ENCODE data around the gene SLC23A3. TPM values are rescaled to one million over a fixed set of nuclear protein-coding genes. Genes with fewer than 3 reads are reported as not detected.

The SLC23A3 gene
- total RNA-seq, 1 donor from 2014 or later, result 1.4 TPM

DNA sequence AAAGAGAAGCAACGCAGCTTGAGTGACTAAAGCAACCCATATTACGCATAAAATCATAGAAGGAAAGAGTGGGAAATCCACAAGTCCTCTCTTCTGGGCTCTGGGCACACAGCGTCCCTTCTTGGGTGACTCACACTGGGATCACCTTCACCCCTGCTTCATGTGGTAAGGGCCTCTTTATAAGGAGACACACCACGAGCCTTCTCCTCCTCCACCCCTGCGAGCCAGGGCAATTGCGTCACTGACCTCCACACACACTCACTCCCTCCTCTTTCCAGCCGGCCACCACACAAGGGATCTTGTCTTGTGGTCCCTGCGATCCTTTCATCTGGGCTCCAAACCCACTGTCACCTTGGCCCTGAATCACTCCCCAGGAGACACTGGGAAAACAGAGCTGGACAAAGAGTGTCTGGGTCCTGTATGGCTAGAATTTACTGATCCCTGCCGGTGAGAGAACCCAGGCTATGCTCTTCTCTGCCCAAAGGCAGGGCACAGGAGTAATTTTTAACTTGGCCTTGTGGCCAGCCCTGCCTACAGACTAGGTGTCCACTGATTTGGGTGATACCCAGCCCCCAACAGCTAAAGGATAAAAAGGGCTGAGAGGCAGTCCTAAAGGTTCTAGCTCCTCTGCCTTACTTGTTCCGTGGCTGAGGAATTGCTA lies 44.5 kb downstream of the SLC23A3 start:
- no peak overlapping the region for H3K27ac Mint-ChIP-seq

DNA sequence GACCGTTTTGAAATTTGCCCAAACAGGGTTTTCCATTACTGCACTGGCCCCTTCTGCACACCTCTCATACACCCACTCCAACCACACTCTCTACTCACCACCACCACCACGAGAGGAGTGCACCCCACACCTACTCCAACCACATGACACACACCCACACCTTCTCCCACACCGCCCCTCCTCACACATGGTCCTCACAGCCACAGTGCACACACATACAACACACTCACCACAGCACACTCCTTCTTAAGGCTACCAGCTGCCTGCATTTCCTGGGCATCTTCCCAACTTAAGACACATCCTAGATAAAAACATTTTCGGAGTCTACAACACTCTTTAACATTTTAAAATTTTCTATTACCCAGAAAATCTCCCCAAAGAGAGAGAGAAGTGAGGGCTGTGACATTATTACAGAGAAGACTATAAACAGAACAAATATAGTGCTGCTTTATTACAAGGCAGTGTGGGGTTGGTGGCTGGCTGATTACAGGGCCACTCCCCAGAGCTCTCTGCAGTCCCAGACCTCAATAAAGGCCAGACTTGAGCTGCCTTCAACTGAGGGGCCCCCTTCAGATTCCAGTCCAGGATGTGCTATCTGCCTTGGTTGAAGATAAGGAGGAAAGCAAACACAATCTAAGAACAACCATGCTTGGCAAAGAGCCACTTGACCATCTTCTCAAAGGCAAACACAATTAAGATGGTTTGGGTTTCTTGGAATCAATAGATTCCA lies 45.3 kb downstream of the SLC23A3 start:
- H3K4me3 Mint-ChIP-seq, result no peak overlapping the region
- no peak overlapping the region for H3K9ac ChIP-seq

More for the DNA sequence above, 44.5 kb downstream of the SLC23A3 start:
- Mint-ChIP-seq H3K9me3 (no peaks in the 10 kb centered on the region), H3K4me1 (peaks cover 11% of the 10 kb centered on the region), H3K36me3 (no peaks in the 10 kb centered on the region), H3K4me3 (no peak overlapping the region), H3K27me3 (ENCODE audit: insufficient read depth, low read depth) (no peaks in the 10 kb centered on the region)
- H3F3A ChIP-seq (ENCODE audit: low read depth), result no peaks in the 10 kb centered on the region
- no peak overlapping the region for H3K4me2 ChIP-seq
- H3K9me3 ChIP-seq (ENCODE audit: low read depth), result no peaks in the 10 kb centered on the region
- H3K4me3 ChIP-seq, result no peak overlapping the region
- H3K4me1 ChIP-seq, result no peaks in the 10 kb centered on the region
- no peak overlapping the region for H3K9ac ChIP-seq
- no peak overlapping the region for H2AFZ ChIP-seq (replicated peaks)
- H3K27ac ChIP-seq, result no peak overlapping the region
- DNase-seq (ENCODE audit: low spot score), result no peak
- no peaks in the 10 kb centered on the region for H3K36me3 ChIP-seq
- TF ChIP-seq EZH2phosphoT487 (IDR thresholded peaks at IDR 0.05) (no peak), EZH2 (IDR thresholded peaks at IDR 0.05) (no peak)
- TF ChIP-seq, protein P1, sequence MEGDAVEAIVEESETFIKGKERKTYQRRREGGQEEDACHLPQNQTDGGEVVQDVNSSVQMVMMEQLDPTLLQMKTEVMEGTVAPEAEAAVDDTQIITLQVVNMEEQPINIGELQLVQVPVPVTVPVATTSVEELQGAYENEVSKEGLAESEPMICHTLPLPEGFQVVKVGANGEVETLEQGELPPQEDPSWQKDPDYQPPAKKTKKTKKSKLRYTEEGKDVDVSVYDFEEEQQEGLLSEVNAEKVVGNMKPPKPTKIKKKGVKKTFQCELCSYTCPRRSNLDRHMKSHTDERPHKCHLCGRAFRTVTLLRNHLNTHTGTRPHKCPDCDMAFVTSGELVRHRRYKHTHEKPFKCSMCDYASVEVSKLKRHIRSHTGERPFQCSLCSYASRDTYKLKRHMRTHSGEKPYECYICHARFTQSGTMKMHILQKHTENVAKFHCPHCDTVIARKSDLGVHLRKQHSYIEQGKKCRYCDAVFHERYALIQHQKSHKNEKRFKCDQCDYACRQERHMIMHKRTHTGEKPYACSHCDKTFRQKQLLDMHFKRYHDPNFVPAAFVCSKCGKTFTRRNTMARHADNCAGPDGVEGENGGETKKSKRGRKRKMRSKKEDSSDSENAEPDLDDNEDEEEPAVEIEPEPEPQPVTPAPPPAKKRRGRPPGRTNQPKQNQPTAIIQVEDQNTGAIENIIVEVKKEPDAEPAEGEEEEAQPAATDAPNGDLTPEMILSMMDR (IDR thresholded peaks at IDR 0.05), result no peak
- H3K79me2 ChIP-seq (ENCODE audit: low read depth), result no peaks in the 10 kb centered on the region
- peaks cover 17% of the 10 kb centered on the region for H4K20me1 ChIP-seq (ENCODE audit: low read depth)
- H3K27me3 ChIP-seq, result no peaks in the 10 kb centered on the region

DNA sequence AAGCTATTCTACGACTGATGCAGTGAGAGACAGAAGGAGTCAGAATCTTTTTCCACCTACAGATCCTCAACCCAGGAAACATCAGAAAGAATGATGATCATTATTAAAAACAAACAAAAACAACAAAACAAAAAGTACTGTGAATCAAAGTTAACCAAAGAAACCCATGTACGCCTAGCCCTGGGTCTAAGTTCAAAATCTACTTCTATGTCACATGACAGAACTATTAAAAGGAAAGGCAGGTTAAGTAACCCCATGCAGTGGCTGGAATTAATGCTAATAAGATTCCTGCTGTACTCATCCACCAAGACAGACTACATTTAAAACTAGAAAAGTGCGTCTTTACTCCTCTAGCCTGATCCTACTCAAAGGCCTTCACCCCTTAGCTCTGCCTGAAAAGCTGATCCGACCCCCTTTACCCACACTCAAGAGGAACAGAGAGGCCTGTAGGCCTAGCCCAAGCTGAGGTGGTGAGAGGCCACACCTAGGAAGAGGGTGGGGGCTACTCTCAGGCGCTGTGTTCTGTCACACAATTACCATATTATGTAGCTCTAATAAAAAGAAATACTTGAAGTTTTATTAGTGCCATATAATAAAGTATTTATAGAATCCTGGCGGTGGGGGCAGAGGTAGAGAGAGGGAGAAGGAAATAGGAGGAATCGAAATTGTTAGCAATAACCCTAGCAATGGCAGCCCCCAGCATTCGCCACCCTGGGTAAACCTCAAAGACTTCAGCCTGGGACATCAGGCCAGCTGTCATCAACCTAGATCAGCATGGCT lies 46.3 kb downstream of the SLC23A3 start:
- H3K4me1 Mint-ChIP-seq, result peaks cover 11% of the 10 kb centered on the region
- H3K36me3 Mint-ChIP-seq, result no peaks in the 10 kb centered on the region
- H3K27me3 Mint-ChIP-seq (ENCODE audit: insufficient read depth, low read depth), result no peaks in the 10 kb centered on the region

More for the DNA sequence above, 45.3 kb downstream of the SLC23A3 start:
- peaks cover 17% of the 10 kb centered on the region for H4K20me1 ChIP-seq (ENCODE audit: low read depth)
- Mint-ChIP-seq H3K4me1 (peaks cover 11% of the 10 kb centered on the region), H3K9me3 (no peaks in the 10 kb centered on the region), H3K36me3 (no peaks in the 10 kb centered on the region), H3K27ac (peak overlapping the region; percentile 17), H3K27me3 (ENCODE audit: insufficient read depth, low read depth) (no peaks in the 10 kb centered on the region)
- TF ChIP-seq EZH2 (IDR thresholded peaks at IDR 0.05), result no peak
- TF ChIP-seq EZH2phosphoT487 (IDR thresholded peaks at IDR 0.05), result no peak
- TF ChIP-seq, protein P1 (IDR thresholded peaks at IDR 0.05), result no peak
- no peak for DNase-seq (ENCODE audit: low spot score)
- no peak overlapping the region for H3K4me3 ChIP-seq
- no peaks in the 10 kb centered on the region for H3K9me3 ChIP-seq (ENCODE audit: low read depth)
- H3K4me1 ChIP-seq, result no peaks in the 10 kb centered on the region
- no peaks in the 10 kb centered on the region for H3K27me3 ChIP-seq
- H3K36me3 ChIP-seq, result no peaks in the 10 kb centered on the region
- H2AFZ ChIP-seq (replicated peaks), result no peak overlapping the region
- H3K27ac ChIP-seq, result no peak overlapping the region
- H3K4me2 ChIP-seq, result no peak overlapping the region
- no peaks in the 10 kb centered on the region for H3F3A ChIP-seq (ENCODE audit: low read depth)
- H3K79me2 ChIP-seq (ENCODE audit: low read depth), result no peaks in the 10 kb centered on the region

More for the DNA sequence above, 46.3 kb downstream of the SLC23A3 start:
- H3K9me3 Mint-ChIP-seq, result no peaks in the 10 kb centered on the region
- no peak overlapping the region for H2AFZ ChIP-seq (replicated peaks)
- H3K9me3 ChIP-seq (ENCODE audit: low read depth), result no peaks in the 10 kb centered on the region
- no peak overlapping the region for H3K4me3 Mint-ChIP-seq
- peaks cover 3% of the 10 kb centered on the region for H3K4me1 ChIP-seq
- H3K27ac ChIP-seq, result no peak overlapping the region
- no peaks in the 10 kb centered on the region for H3K36me3 ChIP-seq
- H3F3A ChIP-seq (ENCODE audit: low read depth), result no peaks in the 10 kb centered on the region
- H4K20me1 ChIP-seq (ENCODE audit: low read depth), result peaks cover 26% of the 10 kb centered on the region
- no peak overlapping the region for H3K4me2 ChIP-seq
- DNase-seq (ENCODE audit: low spot score), result no peak
- H3K27ac Mint-ChIP-seq, result no peak overlapping the region
- no peak overlapping the region for H3K4me3 ChIP-seq
- no peak overlapping the region for H3K9ac ChIP-seq
- TF ChIP-seq EZH2 (IDR thresholded peaks at IDR 0.05), result no peak
- TF ChIP-seq EZH2phosphoT487 (IDR thresholded peaks at IDR 0.05), result no peak
- TF ChIP-seq, protein P1 (IDR thresholded peaks at IDR 0.05), result no peak
- no peaks in the 10 kb centered on the region for H3K79me2 ChIP-seq (ENCODE audit: low read depth)
- H3K27me3 ChIP-seq, result no peaks in the 10 kb centered on the region
